Tongue (tissue), 2 donors: Measurements from ENCODE around the gene TPSAB1. TPM values are rescaled to one million over a fixed set of nuclear protein-coding genes. Genes with fewer than 3 reads are reported as not detected.
"Not testable (repeated sequence)": the region's sequence is repeated elsewhere in the genome, so short reads cannot be mapped to it uniquely, and the experiment has no call there.

Source experiments
- DNase-seq: peaks from one replicate; pipeline ENCODE4 v3.0.0-alpha.2; 2015
- total RNA-seq: library from RNA; depleted of rRNA; stranded (reverse); fragments of >200 nt; gene quantifications from one replicate; pipeline ENCODE4 v1.2.3, GENCODE V29; 2014

The TPSAB1 gene
- total RNA-seq, 1 donor from 2014 or later = 4.5 TPM

GRCh38 chr16:1265090-1265630 is 24.7 kb downstream of the TPSAB1 start:
- no peak for DNase-seq

- no peak for DNase-seq
Measured at GRCh38 chr16:1265826-1266225, 25.3 kb downstream of the TPSAB1 start.

- not testable (repeated sequence) for DNase-seq
Measured at GRCh38 chr16:1269418-1269817, 28.9 kb downstream of the TPSAB1 start.

- DNase-seq = no peak
Measured at GRCh38 chr16:1271380-1271723, 30.8 kb downstream of the TPSAB1 start.

- peak; percentile 80 for DNase-seq
Measured at GRCh38 chr16:1271724-1272413, 31.4 kb downstream of the TPSAB1 start.

GRCh38 chr16:1272453-1273198 is 32.1 kb downstream of the TPSAB1 start:
- no peak for DNase-seq

- DNase-seq = no peak
Measured at GRCh38 chr16:1273816-1274215, 33.3 kb downstream of the TPSAB1 start.

- DNase-seq = no peak
Measured at GRCh38 chr16:1274767-1275166, 34.3 kb downstream of the TPSAB1 start.

- DNase-seq = peak; percentile 67
Measured at GRCh38 chr16:1275791-1276579, 35.5 kb downstream of the TPSAB1 start.

- DNase-seq = no peak
Measured at GRCh38 chr16:1276580-1276878, 36.0 kb downstream of the TPSAB1 start.

- no peak for DNase-seq
Measured at GRCh38 chr16:1277151-1277598, 36.7 kb downstream of the TPSAB1 start.

- DNase-seq = no peak
Measured at GRCh38 chr16:1277617-1278282, 37.2 kb downstream of the TPSAB1 start.

GRCh38 chr16:1278477-1278876 is 38.0 kb downstream of the TPSAB1 start:
- DNase-seq = no peak

- no peak for DNase-seq
Measured at GRCh38 chr16:1279081-1279944, 38.8 kb downstream of the TPSAB1 start.

- no peak for DNase-seq
Measured at GRCh38 chr16:1279945-1280589, 39.6 kb downstream of the TPSAB1 start.

- DNase-seq = no peak
Measured at GRCh38 chr16:1280783-1281182, 40.3 kb downstream of the TPSAB1 start.

GRCh38 chr16:1281517-1281916 is 41.0 kb downstream of the TPSAB1 start:
- no peak for DNase-seq

- no peak for DNase-seq
Measured at GRCh38 chr16:1282324-1282973, 41.9 kb downstream of the TPSAB1 start.

GRCh38 chr16:1283296-1283695 is 42.8 kb downstream of the TPSAB1 start:
- no peak for DNase-seq

GRCh38 chr16:1283996-1284616 is 43.6 kb downstream of the TPSAB1 start:
- peak; percentile 33 for DNase-seq
